ENCODE data around the gene SFTA2. TPM values are rescaled to one million over a fixed set of nuclear protein-coding genes. Genes with fewer than 3 reads are reported as not detected.

SFTA2 gene
- polyA plus RNA-seq, 2 of the 4 experiments (the other 2 are of a cell fraction): not detected

GRCh38 chr6:30940361-30940986, 8.5 kb upstream of the SFTA2 start, which contains the start of gene MUCL3 (continued):
- TF ChIP-seq KDM5A (IDR thresholded peaks at IDR 0.05): no peak
- no peak for TF ChIP-seq REST (IDR thresholded peaks at IDR 0.05)

GRCh38 chr6:30939473-30939872, 7.5 kb upstream of the SFTA2 start:
- no peak overlapping the region for H3K4me3 ChIP-seq
- POLR2A ChIA-PET: no interaction called here
- no peak for ATAC-seq
- H3K4me1 ChIP-seq: peaks cover 14% of the 10 kb centered on the region
- TF ChIP-seq HOXA7 (CRISPR knock-in tag; IDR thresholded peaks at IDR 0.05): no peak
- no peak for TF ChIP-seq MYC (IDR thresholded peaks at IDR 0.05; ENCODE audit: borderline replicate concordance, low read length)
- TF ChIP-seq E2F6 (IDR thresholded peaks at IDR 0.05; ENCODE audit: borderline replicate concordance, low read depth): no peak
- no peak for TF ChIP-seq ZFP36 (IDR thresholded peaks at IDR 0.05; ENCODE audit: borderline replicate concordance, partially characterized antibody)
- TF ChIP-seq HMGXB4 (CRISPR knock-in tag; IDR thresholded peaks at IDR 0.05; ENCODE audit: borderline replicate concordance): no peak
- no peak for TF ChIP-seq JUN (IDR thresholded peaks at IDR 0.05)
- TF ChIP-seq BHLHE40 (IDR thresholded peaks at IDR 0.05; ENCODE audit: low read depth, low read length): no peak
- TF ChIP-seq CBX2 (IDR thresholded peaks at IDR 0.05; ENCODE audit: borderline replicate concordance, low read depth): no peak
- no peak for TF ChIP-seq GATA3 (IDR thresholded peaks at IDR 0.05; ENCODE audit: borderline replicate concordance)
- no peak for TF ChIP-seq ZSCAN20 (CRISPR knock-in tag; IDR thresholded peaks at IDR 0.05)
- TF ChIP-seq NFE2L2 (conservative IDR thresholded peaks at IDR 0.05; ENCODE audit: low read length): no peak
- no peak for TF ChIP-seq NR3C1 (IDR thresholded peaks at IDR 0.05)
- no peak for TF ChIP-seq TP53 (CRISPR knock-in tag; IDR thresholded peaks at IDR 0.05)
- H3K9me3 ChIP-seq: no peaks in the 10 kb centered on the region
- H3K27ac ChIP-seq: no peak overlapping the region
- 82% methylated on average over 3 of the region's 3 CpGs for WGBS (ENCODE audit: missing lambda C conversion rate)
- FAIRE-seq: no peak
- no peak for DNase-seq (ENCODE audit: low read depth in 1 of 2, low spot score in 1 of 2)
- CTCF ChIA-PET: interaction anchor here (1.5 to 4.7 kb wide), 2 partner anchors 130 to 141 kb away, joined by 4 to 47 read pairs; no protein-coding TSS in a partner anchor
- no peak overlapping the region for H3K4me2 ChIP-seq

GRCh38 chr6:30938730-30939129, 6.8 kb upstream of the SFTA2 start:
- ChIA-PET CTCF (interaction anchor here (1.0 kb wide), 1 partner anchor 260 kb away, joined by 3 read pairs; no protein-coding TSS in a partner anchor), POLR2A (no interaction called here)
- WGBS (ENCODE audit: missing lambda C conversion rate): 59% methylated on average over 4 of the region's 4 CpGs
- TF ChIP-seq E2F6 (IDR thresholded peaks at IDR 0.05; ENCODE audit: borderline replicate concordance, low read depth) (no peak), NFE2L2 (conservative IDR thresholded peaks at IDR 0.05; ENCODE audit: low read length) (no peak), MAX (IDR thresholded peaks at IDR 0.05) (no peak), HES2 (IDR thresholded peaks at IDR 0.05) (no peak), BCL3 (IDR thresholded peaks at IDR 0.05) (no peak), USF2 (IDR thresholded peaks at IDR 0.05) (no peak), RARB (CRISPR knock-in tag; IDR thresholded peaks at IDR 0.05) (no peak), RFX5 (IDR thresholded peaks at IDR 0.05) (no peak), ZNF302 (CRISPR knock-in tag; IDR thresholded peaks at IDR 0.05) (no peak), ZSCAN20 (CRISPR knock-in tag; IDR thresholded peaks at IDR 0.05) (no peak), POLR2A (IDR thresholded peaks at IDR 0.05; ENCODE audit: low read length) (no peak), JUN (IDR thresholded peaks at IDR 0.05) (no peak)
- no peak overlapping the region for H3K27ac ChIP-seq
- ATAC-seq: no peak
- no peak overlapping the region for H3K4me3 ChIP-seq
- peaks cover 14% of the 10 kb centered on the region for H3K4me1 ChIP-seq
- no peak overlapping the region for H3K4me2 ChIP-seq
- H3K9me3 ChIP-seq: no peaks in the 10 kb centered on the region
- DNase-seq (ENCODE audit: low read depth in 1 of 2, low spot score in 1 of 2): no peak
- no peak for FAIRE-seq

All from A549 (cell line).